MCF 10A (cell line): ENCODE results near the gene OCSTAMP. TPM values are rescaled to one million over a fixed set of nuclear protein-coding genes. Genes with fewer than 3 reads are reported as not detected.

Experiments
- BruUV-seq: library from RNA; stranded (reverse); fragments of 400-500 nt; replicated peaks from 2 replicates; lab custom pipeline; 2021; lab: Mats Ljungman, UMichigan
- CTCF ChIA-PET: fragments of 300-600 bp; sonication (Branson Sonifier 250); formaldehyde crosslinking; extraction: SDS; loops from one replicate; lab custom pipeline; 2021; ENCODE audit warnings: antibody characterized with exemption, inconsistent platforms; lab: Yijun Ruan, JAX
- POLR2A ChIA-PET: fragments of 300-600, 350-650 bp; sonication (Branson Sonifier 250); formaldehyde crosslinking; extraction: SDS; loops from one replicate; lab custom pipeline; 2020; ENCODE audit warnings: antibody characterized with exemption, inconsistent platforms; lab: Yijun Ruan, JAX
- DNase-seq: peaks from one replicate; pipeline ENCODE4 v3.0.0-alpha.2; 2018; ENCODE audit not compliant: unreplicated experiment
- H3K27ac Mint-ChIP-seq: one replicate; pipeline ENCODE4 v1.8.0; 2022; ENCODE audit warnings: mild to moderate bottlenecking, low read depth, mixed read lengths; ENCODE audit not compliant: unreplicated experiment
- H3K27me3 Mint-ChIP-seq: one replicate; pipeline ENCODE4 v1.8.0; 2022; ENCODE audit warnings: mixed read lengths; ENCODE audit not compliant: insufficient read depth, unreplicated experiment
- H3K36me3 Mint-ChIP-seq: one replicate; pipeline ENCODE4 v1.8.0; 2022; ENCODE audit warnings: mild to moderate bottlenecking, moderate library complexity, mixed read lengths; ENCODE audit not compliant: insufficient read depth, unreplicated experiment
- H3K4me1 Mint-ChIP-seq: one replicate; pipeline ENCODE4 v1.8.0; 2022; ENCODE audit warnings: mixed read lengths; ENCODE audit not compliant: insufficient read depth, unreplicated experiment
- H3K4me3 Mint-ChIP-seq: one replicate; pipeline ENCODE4 v1.8.0; 2022; ENCODE audit warnings: mild to moderate bottlenecking, moderate library complexity, mixed read lengths; ENCODE audit not compliant: unreplicated experiment
- H3K9me3 Mint-ChIP-seq: one replicate; pipeline ENCODE4 v1.8.0; 2022; ENCODE audit warnings: mixed read lengths; ENCODE audit not compliant: unreplicated experiment
- intact Hi-C: fragments of 100-400 bp; cut with micrococcal nuclease; formaldehyde crosslinking; loops from 2 replicates; pipeline ENCODE4 v1.14.1; 2022
- total RNA-seq: library from RNA; stranded (reverse); gene quantifications from 2 replicates; pipeline ENCODE4 v1.2.3, GENCODE V29; 2022
- TF ChIP-seq, protein P1 (sequence below): fragments of 200-600 bp; IDR thresholded peaks from one replicate; pipeline ENCODE4 v1.8.0; 2022; ENCODE audit warnings: antibody characterized with exemption, mild to moderate bottlenecking; ENCODE audit not compliant: unreplicated experiment

The OCSTAMP gene
- total RNA-seq, 1 experiment from 2014 or later, result not detected

DNA sequence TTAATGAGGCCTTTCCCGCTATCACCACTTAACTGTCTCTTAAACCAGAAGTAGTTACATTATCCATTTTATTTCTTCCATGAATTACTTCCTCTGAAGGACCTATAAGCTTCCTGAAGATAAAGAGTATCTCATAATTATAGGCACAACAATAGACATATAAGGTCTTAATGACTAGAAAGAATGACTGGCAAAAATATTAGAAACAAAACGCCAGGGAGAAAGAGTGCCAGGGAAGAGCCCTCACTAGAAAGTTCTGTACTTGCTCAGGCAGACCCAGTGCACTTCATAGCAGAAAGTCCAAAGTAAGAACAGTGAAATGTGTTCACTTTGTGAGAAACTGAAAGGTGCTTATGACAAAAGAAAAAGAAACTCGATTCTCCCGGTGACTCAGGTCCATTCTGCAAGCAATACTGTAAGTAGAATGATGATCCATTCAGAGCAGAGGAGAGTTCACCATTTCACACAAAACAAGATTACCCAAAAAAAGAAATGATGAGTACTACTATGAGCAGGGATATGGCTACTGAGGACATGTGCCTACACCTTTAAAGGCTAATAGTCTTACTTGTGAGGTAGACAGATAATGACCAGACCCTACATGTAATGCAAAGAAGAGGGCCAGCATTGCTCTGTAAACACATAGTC is 42.6 kb downstream of the OCSTAMP start:
- TF ChIP-seq, protein P1, sequence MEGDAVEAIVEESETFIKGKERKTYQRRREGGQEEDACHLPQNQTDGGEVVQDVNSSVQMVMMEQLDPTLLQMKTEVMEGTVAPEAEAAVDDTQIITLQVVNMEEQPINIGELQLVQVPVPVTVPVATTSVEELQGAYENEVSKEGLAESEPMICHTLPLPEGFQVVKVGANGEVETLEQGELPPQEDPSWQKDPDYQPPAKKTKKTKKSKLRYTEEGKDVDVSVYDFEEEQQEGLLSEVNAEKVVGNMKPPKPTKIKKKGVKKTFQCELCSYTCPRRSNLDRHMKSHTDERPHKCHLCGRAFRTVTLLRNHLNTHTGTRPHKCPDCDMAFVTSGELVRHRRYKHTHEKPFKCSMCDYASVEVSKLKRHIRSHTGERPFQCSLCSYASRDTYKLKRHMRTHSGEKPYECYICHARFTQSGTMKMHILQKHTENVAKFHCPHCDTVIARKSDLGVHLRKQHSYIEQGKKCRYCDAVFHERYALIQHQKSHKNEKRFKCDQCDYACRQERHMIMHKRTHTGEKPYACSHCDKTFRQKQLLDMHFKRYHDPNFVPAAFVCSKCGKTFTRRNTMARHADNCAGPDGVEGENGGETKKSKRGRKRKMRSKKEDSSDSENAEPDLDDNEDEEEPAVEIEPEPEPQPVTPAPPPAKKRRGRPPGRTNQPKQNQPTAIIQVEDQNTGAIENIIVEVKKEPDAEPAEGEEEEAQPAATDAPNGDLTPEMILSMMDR, result no peak
- Mint-ChIP-seq H3K4me1 (no peaks in the 10 kb centered on the region), H3K27me3 (peaks cover 94% of the 10 kb centered on the region), H3K36me3 (no peaks in the 10 kb centered on the region), H3K9me3 (peaks cover 16% of the 10 kb centered on the region), H3K4me3 (no peak overlapping the region), H3K27ac (no peak overlapping the region)
- POLR2A ChIA-PET, result no interaction called here
- BruUV-seq, result no TSS peak
- intact Hi-C loops, result no loop called here
- DNase-seq, result no peak
- CTCF ChIA-PET, result no interaction called here

GRCh38 chr20:46505506-46505905 is 44.9 kb downstream of the OCSTAMP start:
- TF ChIP-seq, protein P1, result no peak
- POLR2A ChIA-PET, result interaction anchor here (1.0 kb wide), 1 partner anchor 77 kb away, joined by 3 read pairs; no protein-coding TSS in a partner anchor
- Mint-ChIP-seq H3K4me1 (no peaks in the 10 kb centered on the region), H3K4me3 (no peak overlapping the region), H3K9me3 (peaks cover 30% of the 10 kb centered on the region), H3K27me3 (peaks cover 78% of the 10 kb centered on the region), H3K27ac (no peak overlapping the region), H3K36me3 (no peaks in the 10 kb centered on the region)
- CTCF ChIA-PET, result interaction anchor here (0.6 to 1.2 kb wide), 3 partner anchors 15 to 181 kb away, joined by 3 read pairs; no protein-coding TSS in a partner anchor
- intact Hi-C loops, result no loop called here
- BruUV-seq, result no TSS peak
- no peak for DNase-seq

- Mint-ChIP-seq H3K4me3 (no peak overlapping the region), H3K4me1 (no peaks in the 10 kb centered on the region), H3K27me3 (peaks cover 57% of the 10 kb centered on the region), H3K27ac (no peak overlapping the region), H3K9me3 (peaks cover 23% of the 10 kb centered on the region), H3K36me3 (no peaks in the 10 kb centered on the region)
- no peak for DNase-seq
- ChIA-PET CTCF (no interaction called here), POLR2A (no interaction called here)
- no TSS peak for BruUV-seq
- intact Hi-C loops, result no loop called here
- TF ChIP-seq, protein P1, result no peak
Observed at GRCh38 chr20:46501961-46502360, 48.5 kb downstream of the OCSTAMP start.

GRCh38 chr20:46501337-46501942 is 49.0 kb downstream of the OCSTAMP start:
- H3K9me3 Mint-ChIP-seq, result peaks cover 23% of the 10 kb centered on the region
- H3K4me3 Mint-ChIP-seq, result no peak overlapping the region
- intact Hi-C loops, result no loop called here
- H3K4me1 Mint-ChIP-seq, result no peaks in the 10 kb centered on the region
- no peak for DNase-seq
- POLR2A ChIA-PET, result no interaction called here
- CTCF ChIA-PET, result no interaction called here
- peaks cover 57% of the 10 kb centered on the region for H3K27me3 Mint-ChIP-seq
- TF ChIP-seq, protein P1, result no peak
- no peak overlapping the region for H3K27ac Mint-ChIP-seq
- no TSS peak for BruUV-seq
- H3K36me3 Mint-ChIP-seq, result no peaks in the 10 kb centered on the region
